Upper lobe of left lung (tissue), 6 donors: ENCODE results near the gene CDH2. TPM values are rescaled to one million over a fixed set of nuclear protein-coding genes. Genes with fewer than 3 reads are reported as not detected.

Experiments used
- ATAC-seq, 2 donors: fragments of 200-7000 bp; cut with Tn5 transposase; one replicate each; pipeline ENCODE4 v1.9.1; 2022; ENCODE audit warnings: mild to moderate bottlenecking in 2 of 2, moderate library complexity in 2 of 2; ENCODE audit not compliant: low FRiP score in 2 of 2
- DNase-seq, 2 donors: peaks; one replicate each; pipeline ENCODE4 v3.0.0-alpha.2; 2019 to 2020
- H3K27ac ChIP-seq, 4 donors: fragments of 200-600 bp; sonication (generic); one replicate each; pipeline ENCODE4 v1.5.1; 2016 to 2019
- H3K27me3 ChIP-seq, 4 donors: fragments of 200-600 bp; sonication (generic); one replicate each; pipeline ENCODE4 v1.5.1; 2017 to 2019
- H3K36me3 ChIP-seq, 4 donors: fragments of 200-600 bp; sonication (generic); one replicate each; pipeline ENCODE4 v1.5.1; 2016 to 2019
- H3K4me1 ChIP-seq, 4 donors: fragments of 200-600 bp; sonication (generic); one replicate each; pipeline ENCODE4 v1.5.1; 2018 to 2019
- H3K4me3 ChIP-seq, 4 donors: fragments of 200-600 bp; sonication (generic); one replicate each; pipeline ENCODE4 v1.5.1; 2017 to 2019; ENCODE audit warnings: mild to moderate bottlenecking in 2 of 4, moderate library complexity in 1 of 4
- H3K9me3 ChIP-seq, 4 donors: fragments of 200-600 bp; sonication (generic); one replicate each; pipeline ENCODE4 v1.5.1; 2018 to 2019
- EP300 ChIP-seq, 4 donors: sonication (generic); formaldehyde crosslinking; IDR thresholded peaks; one replicate each; pipeline ENCODE4 v1.5.1; 2017; ENCODE audit warnings: antibody characterized with exemption in 4 of 4, control low read depth in 2 of 4
- POLR2A ChIP-seq, 4 donors: fragments of 450-650 bp; IDR thresholded peaks; one replicate each; pipeline ENCODE4 v1.5.1; 2016 to 2017; ENCODE audit warnings: antibody characterized with exemption in 4 of 4, mild to moderate bottlenecking in 2 of 4
- POLR2AphosphoS5 ChIP-seq, 2 donors: sonication (generic); formaldehyde crosslinking; IDR thresholded peaks; one replicate each; pipeline ENCODE4 v1.5.1; 2017; ENCODE audit warnings: antibody characterized with exemption in 2 of 2
- WGBS, 2 donors: methylation state at CpG; one replicate each; pipeline ENCODE4 v1.1.5; 2017 to 2018; 5-methylcytosine and 5-hydroxymethylcytosine counted together
- total RNA-seq, 6 donors: library from RNA; depleted of rRNA in 4 of 6; stranded (reverse); fragments of >200 nt in 4 of 6; gene quantifications; one replicate each; pipeline versions ENCODE4 v1.1.0 to v1.2.1, GENCODE V29; 2016 to 2021
- TF ChIP-seq, protein P1 (sequence below), 6 experiments: fragments of 450-650 bp in 4 of 6; fragments of 200-600 bp in 2 of 6; sonication (generic) in 2 of 6; IDR thresholded peaks; one replicate each; pipeline ENCODE4 v1.5.1; 2016 to 2019; ENCODE audit warnings: antibody characterized with exemption in 6 of 6
- donor health status: DM: no; HTN: no; CAD: no; lungs with moderate emphysema.
- donor health status: DM: no; HTN: yes; CAD: no; lungs with severe emphysema.

The CDH2 gene
- total RNA-seq, 6 donors from 2014 or later, result 0.20 to 2.3 (median 0.75) TPM; not detected in 2

DNA sequence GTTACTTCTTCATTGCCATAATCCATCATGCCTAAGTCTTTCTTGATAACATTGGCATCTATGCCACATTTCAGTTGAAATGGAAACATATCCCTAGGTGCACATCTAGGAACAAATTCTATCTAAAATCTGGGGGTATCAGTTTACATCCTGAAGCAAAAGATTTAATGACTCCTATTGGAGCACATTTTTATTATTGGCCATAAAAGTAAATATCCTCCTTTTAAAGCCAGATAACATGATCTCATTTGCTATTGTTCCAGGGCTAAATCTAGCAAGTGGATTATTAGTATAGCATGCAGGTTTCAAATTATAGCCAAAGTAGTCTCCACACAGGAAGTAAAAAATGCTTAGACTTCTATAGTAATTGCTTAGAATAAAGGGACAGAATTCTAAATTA lies 193.2 kb downstream of the CDH2 start:
- no peak for ATAC-seq
- Histone ChIP-seq H3K4me1 (no peaks in the 10 kb centered on the region), H3K9me3 (no peaks in the 10 kb centered on the region), H3K27me3 (no peaks in the 10 kb centered on the region), H3K4me3 (no peak overlapping the region), H3K36me3 (no peaks in the 10 kb centered on the region), H3K27ac (no peak overlapping the region)
- TF ChIP-seq POLR2AphosphoS5 (IDR thresholded peaks at IDR 0.05) (no peak), POLR2A (IDR thresholded peaks at IDR 0.05) (no peak), EP300 (IDR thresholded peaks at IDR 0.05) (no peak)
- TF ChIP-seq, protein P1, sequence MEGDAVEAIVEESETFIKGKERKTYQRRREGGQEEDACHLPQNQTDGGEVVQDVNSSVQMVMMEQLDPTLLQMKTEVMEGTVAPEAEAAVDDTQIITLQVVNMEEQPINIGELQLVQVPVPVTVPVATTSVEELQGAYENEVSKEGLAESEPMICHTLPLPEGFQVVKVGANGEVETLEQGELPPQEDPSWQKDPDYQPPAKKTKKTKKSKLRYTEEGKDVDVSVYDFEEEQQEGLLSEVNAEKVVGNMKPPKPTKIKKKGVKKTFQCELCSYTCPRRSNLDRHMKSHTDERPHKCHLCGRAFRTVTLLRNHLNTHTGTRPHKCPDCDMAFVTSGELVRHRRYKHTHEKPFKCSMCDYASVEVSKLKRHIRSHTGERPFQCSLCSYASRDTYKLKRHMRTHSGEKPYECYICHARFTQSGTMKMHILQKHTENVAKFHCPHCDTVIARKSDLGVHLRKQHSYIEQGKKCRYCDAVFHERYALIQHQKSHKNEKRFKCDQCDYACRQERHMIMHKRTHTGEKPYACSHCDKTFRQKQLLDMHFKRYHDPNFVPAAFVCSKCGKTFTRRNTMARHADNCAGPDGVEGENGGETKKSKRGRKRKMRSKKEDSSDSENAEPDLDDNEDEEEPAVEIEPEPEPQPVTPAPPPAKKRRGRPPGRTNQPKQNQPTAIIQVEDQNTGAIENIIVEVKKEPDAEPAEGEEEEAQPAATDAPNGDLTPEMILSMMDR (IDR thresholded peaks at IDR 0.05), result no peak
- no peak for DNase-seq

DNA sequence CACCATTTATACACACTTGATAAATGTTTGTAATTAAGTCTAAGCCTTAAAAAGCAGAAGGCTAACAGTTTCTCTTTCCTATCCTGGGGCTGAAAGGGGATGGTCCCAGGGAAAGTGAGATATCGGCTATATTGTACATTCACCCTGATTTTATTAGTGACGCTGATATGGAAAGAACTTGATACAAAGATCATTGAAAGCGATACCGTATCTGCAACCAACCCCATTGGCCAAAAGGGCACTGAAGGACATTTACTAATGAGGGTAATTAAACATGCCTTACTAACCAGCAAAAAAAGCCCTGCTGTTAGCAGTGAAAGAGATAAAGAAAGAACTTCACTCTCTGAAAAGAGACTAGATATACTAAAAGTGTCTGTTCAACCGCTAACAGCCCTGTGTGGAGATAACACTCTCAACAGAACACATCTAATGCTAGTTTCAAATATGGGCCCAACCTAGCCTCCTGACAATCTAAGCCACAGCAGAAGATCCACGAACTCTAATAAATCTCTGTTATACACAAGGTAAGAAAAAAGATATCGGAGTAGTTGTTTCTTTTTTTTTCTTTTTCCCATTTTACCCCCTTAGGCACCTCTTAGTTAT lies 200.0 kb downstream of the CDH2 start:
- DNase-seq (no peak), ATAC-seq (no peak)
- 93% methylated on average over 7 of the region's 7 CpGs for WGBS, 2 donors
- Histone ChIP-seq H3K36me3 (no peaks in the 10 kb centered on the region), H3K27me3 (no peaks in the 10 kb centered on the region), H3K4me3 (no peak overlapping the region), H3K4me1 (no peaks in the 10 kb centered on the region), H3K27ac (no peak overlapping the region), H3K9me3 (no peaks in the 10 kb centered on the region)
- TF ChIP-seq, protein P1 (IDR thresholded peaks at IDR 0.05), result no peak
- TF ChIP-seq POLR2A (IDR thresholded peaks at IDR 0.05), result no peak
- TF ChIP-seq EP300 (IDR thresholded peaks at IDR 0.05), result no peak
- no peak for TF ChIP-seq POLR2AphosphoS5 (IDR thresholded peaks at IDR 0.05)

DNA sequence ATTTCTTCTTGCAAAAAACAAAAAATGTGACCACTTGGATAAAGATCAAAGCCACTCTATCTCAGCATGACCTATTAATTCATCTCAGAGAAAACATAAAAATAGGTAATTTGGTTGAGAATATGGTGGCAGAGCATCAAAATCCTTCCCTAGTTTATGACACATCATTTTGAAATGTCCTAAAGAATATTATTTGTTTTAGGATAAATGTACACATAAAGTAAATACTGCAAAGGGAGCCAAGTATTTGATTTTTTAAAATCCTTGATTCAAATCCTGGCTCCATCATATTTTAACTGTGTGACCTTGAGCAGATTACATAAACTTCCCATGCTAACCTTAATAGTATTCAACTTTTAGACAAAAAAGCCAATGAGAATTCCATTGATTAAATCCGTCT lies 206.6 kb downstream of the CDH2 start:
- Histone ChIP-seq H3K27ac (no peak overlapping the region), H3K36me3 (no peaks in the 10 kb centered on the region), H3K27me3 (no peaks in the 10 kb centered on the region), H3K4me1 (no peaks in the 10 kb centered on the region), H3K9me3 (no peaks in the 10 kb centered on the region), H3K4me3 (no peak overlapping the region)
- no peak for ATAC-seq
- DNase-seq, result no peak
- 70 to 73% methylated on average over 1 of the region's 1 CpG for WGBS, 2 donors
- TF ChIP-seq EP300 (IDR thresholded peaks at IDR 0.05), result no peak
- TF ChIP-seq POLR2A (IDR thresholded peaks at IDR 0.05), result no peak
- TF ChIP-seq, protein P1 (IDR thresholded peaks at IDR 0.05), result no peak
- no peak for TF ChIP-seq POLR2AphosphoS5 (IDR thresholded peaks at IDR 0.05)

DNA sequence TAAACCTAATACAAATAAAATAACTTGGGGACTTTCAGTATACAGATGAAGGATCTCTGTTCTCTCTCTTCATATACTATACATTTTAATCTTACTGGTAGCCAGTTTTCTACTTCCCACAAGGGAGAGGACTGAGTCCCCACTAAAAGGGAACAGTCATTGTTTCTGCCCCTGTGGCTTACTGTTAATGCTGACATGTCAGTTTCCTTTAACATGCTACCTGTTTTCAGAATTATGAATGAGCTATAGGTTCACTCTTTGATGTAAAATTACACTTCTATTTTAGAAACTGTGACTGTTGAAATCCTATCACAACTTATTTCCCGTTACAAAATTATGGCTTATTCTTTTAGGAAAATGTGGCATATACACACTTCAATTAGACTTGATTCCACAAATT lies 207.7 kb downstream of the CDH2 start:
- ATAC-seq (no peak), DNase-seq (no peak)
- WGBS, 2 donors, result 77 to 86% methylated on average over 1 of the region's 1 CpG
- Histone ChIP-seq H3K4me3 (no peak overlapping the region), H3K36me3 (no peaks in the 10 kb centered on the region), H3K27ac (no peak overlapping the region), H3K27me3 (no peaks in the 10 kb centered on the region), H3K4me1 (no peaks in the 10 kb centered on the region), H3K9me3 (no peaks in the 10 kb centered on the region)
- TF ChIP-seq POLR2AphosphoS5 (IDR thresholded peaks at IDR 0.05), result no peak

DNA sequence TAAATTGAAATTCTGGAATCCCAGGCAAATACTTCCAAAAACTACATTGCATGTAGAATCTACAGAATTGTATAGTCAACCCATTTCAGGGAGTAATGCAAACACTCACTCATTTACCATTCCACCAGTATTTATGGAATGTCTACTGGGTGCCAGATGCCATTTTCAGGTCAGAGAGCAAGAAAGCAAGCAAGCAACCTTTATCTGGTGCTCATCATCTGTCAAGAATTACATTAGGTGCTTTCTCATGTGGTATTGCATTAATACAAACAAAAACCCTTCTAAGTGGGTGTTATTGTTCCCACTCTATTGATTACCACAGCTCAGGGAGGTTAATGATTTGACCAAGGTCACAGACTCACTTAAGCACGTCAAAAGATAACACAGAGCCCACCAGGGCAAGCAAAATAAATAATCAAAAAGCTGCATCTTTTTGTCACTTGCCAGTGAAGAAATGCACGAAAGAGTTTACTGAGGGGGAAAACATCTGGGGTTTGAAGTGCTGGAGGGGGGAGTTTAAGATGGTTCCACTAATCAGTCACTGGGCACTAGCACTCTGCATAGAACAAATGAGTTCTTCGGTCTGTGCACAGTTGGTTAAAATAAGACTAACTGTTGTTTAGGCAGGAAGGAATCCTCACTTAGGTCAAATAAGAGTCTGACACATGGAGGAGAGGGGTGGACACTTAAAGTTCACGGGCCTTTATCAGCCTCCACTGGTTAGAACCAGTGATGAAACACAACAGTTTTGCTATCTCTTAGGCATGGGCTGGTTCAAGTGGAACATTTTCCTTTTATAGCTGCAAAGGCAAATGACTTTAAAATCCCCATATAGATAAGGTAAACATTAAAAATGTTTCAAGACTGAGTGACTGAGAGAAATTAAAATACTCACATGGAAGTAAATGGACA lies 208.8 kb downstream of the CDH2 start:
- TF ChIP-seq POLR2AphosphoS5 (IDR thresholded peaks at IDR 0.05) (no peak), POLR2A (IDR thresholded peaks at IDR 0.05) (no peak), EP300 (IDR thresholded peaks at IDR 0.05) (no peak)
- TF ChIP-seq, protein P1 (IDR thresholded peaks at IDR 0.05), result no peak
- Histone ChIP-seq H3K36me3 (no peaks in the 10 kb centered on the region), H3K4me3 (no peak overlapping the region), H3K9me3 (no peaks in the 10 kb centered on the region), H3K27ac (no peak overlapping the region), H3K4me1 (no peaks in the 10 kb centered on the region), H3K27me3 (no peaks in the 10 kb centered on the region)
- DNase-seq (no peak), ATAC-seq (no peak)
- 40 to 47% methylated on average over 4 of the region's 4 CpGs for WGBS, 2 donors
